ENCODE results near the gene GALNT16.

The GALNT16 gene

DNA sequence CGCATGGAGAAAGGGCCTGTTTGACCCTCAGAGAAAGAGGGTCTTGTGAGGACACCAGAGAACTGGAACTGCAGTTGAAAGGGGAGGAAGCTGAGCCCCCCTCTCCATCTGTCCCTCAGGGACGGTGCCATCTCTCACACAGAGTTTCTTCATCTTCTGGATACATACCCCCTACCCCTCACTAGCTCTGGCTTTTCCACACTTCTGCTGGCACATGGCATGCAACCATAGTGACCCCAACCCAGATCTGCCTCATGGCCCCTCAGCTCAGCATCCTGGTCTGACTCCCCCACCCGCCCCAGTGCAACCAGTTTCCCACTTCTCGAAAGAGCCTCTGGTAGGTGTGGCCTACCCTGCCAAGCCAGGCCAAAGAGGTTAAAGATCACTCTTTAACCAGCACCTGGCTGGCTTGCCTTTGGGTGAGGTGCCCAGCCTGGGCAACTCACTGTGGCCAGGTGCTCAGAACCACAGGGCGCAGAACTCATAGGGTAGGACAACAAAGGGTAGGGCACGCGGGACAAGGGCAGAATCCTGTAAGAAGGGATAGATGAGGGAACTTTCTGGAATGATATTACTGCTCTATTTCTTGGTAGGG is 25.8 kb downstream of the GALNT16 start:
- H3K36me3 ChIP-seq (ENCODE audit: insufficient read depth, low read length), result no peaks in the 10 kb centered on the region
- H3K27me3 ChIP-seq (ENCODE audit: insufficient read depth, low read length, poor library complexity, severe bottlenecking), result no peaks in the 10 kb centered on the region
- TF ChIP-seq EZH2phosphoT487 (IDR thresholded peaks at IDR 0.05; ENCODE audit: borderline replicate concordance), result no peak
- TF ChIP-seq CTCF (conservative IDR thresholded peaks at IDR 0.05; ENCODE audit: low read length), result no peak
- no peaks in the 10 kb centered on the region for H4K20me1 ChIP-seq (ENCODE audit: insufficient read depth, low read length, poor library complexity, severe bottlenecking)
- no peaks in the 10 kb centered on the region for H3K4me1 ChIP-seq (ENCODE audit: insufficient read depth, low read length, poor library complexity, severe bottlenecking)
- no peaks in the 10 kb centered on the region for H3F3A ChIP-seq (ENCODE audit: low read depth)
- no peaks in the 10 kb centered on the region for H3K79me2 ChIP-seq (ENCODE audit: insufficient read depth, low read length)
- H3K4me3 ChIP-seq (ENCODE audit: low read length, poor library complexity, severe bottlenecking), result no peak overlapping the region
- no peak overlapping the region for H3K4me2 ChIP-seq (ENCODE audit: low read depth, low read length, poor library complexity, severe bottlenecking)
- no peaks in the 10 kb centered on the region for H3K9me3 ChIP-seq (ENCODE audit: insufficient read depth, low read depth, low read length)
- no peak overlapping the region for H3K9ac ChIP-seq (ENCODE audit: low read depth, low read length, poor library complexity, severe bottlenecking)
- no peak overlapping the region for H2AFZ ChIP-seq (ENCODE audit: low read length)
- no peaks in the 10 kb centered on the region for H3K9me2 ChIP-seq (replicated peaks; ENCODE audit: low read depth, low read length)

- Histone ChIP-seq H3K9ac (ENCODE audit: low read depth, low read length, poor library complexity, severe bottlenecking) (no peak overlapping the region), H3K4me2 (ENCODE audit: low read depth, low read length, poor library complexity, severe bottlenecking) (no peak overlapping the region), H4K20me1 (ENCODE audit: insufficient read depth, low read length, poor library complexity, severe bottlenecking) (no peaks in the 10 kb centered on the region), H3K9me2 (replicated peaks; ENCODE audit: low read depth, low read length) (no peaks in the 10 kb centered on the region), H3K4me3 (ENCODE audit: low read length, poor library complexity, severe bottlenecking) (no peak overlapping the region), H3K27me3 (ENCODE audit: insufficient read depth, low read length, poor library complexity, severe bottlenecking) (no peaks in the 10 kb centered on the region), H2AFZ (ENCODE audit: low read length) (no peak overlapping the region), H3K36me3 (ENCODE audit: insufficient read depth, low read length) (no peaks in the 10 kb centered on the region), H3K79me2 (ENCODE audit: insufficient read depth, low read length) (no peaks in the 10 kb centered on the region), H3K4me1 (ENCODE audit: insufficient read depth, low read length, poor library complexity, severe bottlenecking) (no peaks in the 10 kb centered on the region), H3K9me3 (ENCODE audit: insufficient read depth, low read depth, low read length) (no peaks in the 10 kb centered on the region), H3F3A (ENCODE audit: low read depth) (no peaks in the 10 kb centered on the region)
- TF ChIP-seq CTCF (conservative IDR thresholded peaks at IDR 0.05; ENCODE audit: low read length) (no peak; the same call in none of the 2 replicates), EZH2phosphoT487 (IDR thresholded peaks at IDR 0.05; ENCODE audit: borderline replicate concordance) (no peak)
Measured at GRCh38 chr14:69287098-69288010, 27.4 kb downstream of the GALNT16 start.

- no peak for TF ChIP-seq EZH2phosphoT487 (IDR thresholded peaks at IDR 0.05; ENCODE audit: borderline replicate concordance)
- peak; percentile 33 for TF ChIP-seq CTCF (conservative IDR thresholded peaks at IDR 0.05; ENCODE audit: low read length)
- Histone ChIP-seq H3K9ac (ENCODE audit: low read depth, low read length, poor library complexity, severe bottlenecking) (no peak overlapping the region), H3K4me2 (ENCODE audit: low read depth, low read length, poor library complexity, severe bottlenecking) (no peak overlapping the region), H2AFZ (ENCODE audit: low read length) (no peak overlapping the region), H3K9me3 (ENCODE audit: insufficient read depth, low read depth, low read length) (no peaks in the 10 kb centered on the region), H3K79me2 (ENCODE audit: insufficient read depth, low read length) (no peaks in the 10 kb centered on the region), H3K9me2 (replicated peaks; ENCODE audit: low read depth, low read length) (no peaks in the 10 kb centered on the region), H3K36me3 (ENCODE audit: insufficient read depth, low read length) (no peaks in the 10 kb centered on the region), H3K27me3 (ENCODE audit: insufficient read depth, low read length, poor library complexity, severe bottlenecking) (no peaks in the 10 kb centered on the region), H3K4me1 (ENCODE audit: insufficient read depth, low read length, poor library complexity, severe bottlenecking) (no peaks in the 10 kb centered on the region), H3K4me3 (ENCODE audit: low read length, poor library complexity, severe bottlenecking) (no peak overlapping the region), H4K20me1 (ENCODE audit: insufficient read depth, low read length, poor library complexity, severe bottlenecking) (no peaks in the 10 kb centered on the region), H3F3A (ENCODE audit: low read depth) (no peaks in the 10 kb centered on the region)
Measured at GRCh38 chr14:69288011-69288771, 28.2 kb downstream of the GALNT16 start.

Data from Loucy (cell line).